Measurements from ENCODE around the gene C6orf89. TPM values are rescaled to one million over a fixed set of nuclear protein-coding genes. Genes with fewer than 3 reads are reported as not detected.

C6orf89 gene
- total RNA-seq = 29.8 and 47.4 TPM in 2 replicates

GRCh38 chr6:36885461-36886401, at the start of gene C6orf89:
C6orf89 (plus strand) TSS chr6:36885952; CDS start chr6:36899445, 13,493 bp downstream.

GRCh38 chr6:36838896-36839748, 46.6 kb upstream of the C6orf89 start, which contains the start of gene CPNE5:
CPNE5 (minus strand) TSS chr6:36839444; CDS start chr6:36839377, 67 bp downstream.

GRCh38 chr6:36874443-36875249, 11.1 kb upstream of the C6orf89 start, which contains the start of gene PPIL1:
PPIL1 (minus strand) TSS chr6:36874803; CDS start chr6:36874772, 31 bp downstream.

GRCh38 chr6:36954262-36954931, 68.6 kb downstream of the C6orf89 start, which contains the start of gene PI16:
PI16 (plus strand) TSS chr6:36954738; CDS start chr6:36954761, 23 bp downstream.

Other genes with a start within 250 kb of the C6orf89 start
- gene CDKN1A, start 207.2 kb upstream of the C6orf89 start, total RNA-seq = 183 and 340 TPM in 2 replicates
- gene RAB44, start 188.1 kb upstream of the C6orf89 start, total RNA-seq = 0.11 TPM in 1 of 2 replicates, not detected in the other
- gene CPNE5, start 46.5 kb upstream of the C6orf89 start, total RNA-seq = not detected in 2 replicates
- gene PPIL1, start 11.1 kb upstream of the C6orf89 start, total RNA-seq = 15.3 and 33.9 TPM in 2 replicates
- gene PI16, start 68.8 kb downstream of the C6orf89 start, total RNA-seq = not detected in 2 replicates
- 155 and 174 TPM in 2 replicates for gene MTCH1, start 100.2 kb downstream of the C6orf89 start, total RNA-seq
- under 0.01 TPM in 1 of 2 replicates, not detected in the other for gene FGD2, start 119.7 kb downstream of the C6orf89 start, total RNA-seq